HG03175 (cell line): ENCODE results near the gene KCTD1.

Experiments used
- ATAC-seq: cut with Tn5 transposase; IDR thresholded peaks from one replicate; pipeline ENCODE4 v1.9.1; 2021; ENCODE audit warnings: mild to moderate bottlenecking, moderate library complexity; ENCODE audit not compliant: unreplicated experiment

KCTD1 gene

DNA sequence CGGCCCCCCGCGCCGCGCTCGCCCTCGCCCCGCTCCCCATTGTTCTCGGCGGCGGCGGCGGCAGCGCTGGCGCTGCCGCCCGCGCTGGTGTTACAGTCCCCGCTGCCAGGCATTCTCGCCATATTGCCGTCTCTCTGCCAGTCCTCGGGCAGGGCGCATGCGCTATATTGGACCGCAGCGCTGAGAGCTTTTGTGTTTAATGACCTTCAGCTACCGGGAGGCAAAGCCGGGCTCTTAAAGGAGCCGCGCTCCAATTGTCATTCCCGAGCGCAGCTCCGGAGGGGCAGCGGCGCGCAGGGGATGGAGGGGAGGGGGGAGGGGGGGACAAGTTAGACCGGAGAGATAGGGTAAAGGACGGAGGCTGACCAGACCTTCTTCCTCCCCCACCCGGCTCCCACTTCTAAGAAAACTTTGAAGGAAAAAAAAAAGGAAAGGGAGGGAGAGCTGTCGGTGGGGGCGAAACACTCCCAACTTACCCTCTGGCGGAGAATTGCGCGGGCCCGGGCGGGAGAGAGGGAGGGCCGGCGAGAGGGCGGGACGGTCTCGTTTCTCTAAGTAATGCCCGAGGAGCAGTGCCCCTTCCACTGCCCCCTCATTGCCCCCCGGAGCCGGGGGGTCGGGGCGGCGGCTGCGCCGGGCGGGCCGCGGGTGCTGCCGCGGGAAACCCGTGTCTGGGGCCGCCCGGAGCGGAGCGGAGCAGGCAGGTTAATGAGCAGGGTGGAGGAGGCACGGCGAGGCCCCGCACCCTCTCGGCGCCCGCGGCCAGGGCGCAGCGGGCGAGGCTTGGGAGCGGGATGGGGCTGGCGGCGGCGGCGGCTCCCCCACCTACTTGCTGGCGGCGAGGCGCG, at the start of gene KCTD1:
Gene KCTD1 (minus strand): TSS at position 139 of the 848 bp plus-strand sequence. CDS start 17 bp downstream, at position 122.
- peak; percentile 43 for ATAC-seq

DNA sequence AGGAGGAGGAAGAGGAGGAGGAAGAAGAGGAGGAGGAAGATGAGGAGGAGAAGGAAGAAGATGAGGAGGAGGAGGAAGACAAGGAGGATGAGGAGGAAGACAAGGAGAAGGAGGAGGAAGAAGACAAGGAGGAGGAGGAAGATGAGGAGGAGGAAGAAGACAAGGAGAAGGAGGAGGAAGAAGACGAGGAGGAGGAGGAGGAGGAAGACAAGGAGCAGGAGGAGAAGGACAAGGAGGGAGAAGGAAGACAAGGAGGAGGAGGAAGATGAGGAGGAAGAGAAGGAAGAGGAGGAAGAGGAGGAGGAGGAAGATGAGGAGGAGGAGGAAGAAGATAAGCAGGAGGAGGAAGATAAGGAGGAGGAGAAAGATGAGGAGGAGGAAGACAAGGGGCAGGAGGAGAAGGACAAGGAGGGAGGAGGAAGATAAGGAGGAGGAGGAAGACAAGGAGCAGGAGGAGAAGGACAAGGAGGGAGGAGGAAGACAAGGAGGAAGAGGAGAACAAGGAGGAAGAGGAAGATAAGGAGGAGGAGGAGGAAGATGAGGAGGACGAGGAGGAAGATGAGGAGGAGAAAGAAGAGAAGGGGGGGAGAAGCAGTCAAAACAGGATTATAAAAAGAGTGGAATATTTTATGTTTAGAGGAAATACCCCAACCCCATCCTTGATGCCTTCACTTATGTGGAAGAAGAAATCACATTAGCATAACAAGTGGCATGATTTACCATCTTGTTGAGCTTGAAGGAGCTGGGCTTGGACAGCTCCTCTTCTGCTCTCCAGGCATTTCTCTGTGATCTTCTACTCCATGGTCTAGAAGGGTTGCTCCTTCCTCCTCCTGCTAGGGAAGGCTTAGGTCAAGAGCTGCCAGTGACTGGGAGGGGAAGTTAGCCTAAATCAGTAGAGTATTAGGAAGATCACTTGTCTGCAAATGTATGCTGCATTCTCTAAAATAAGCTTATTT, 45.3 kb upstream of the KCTD1 start:
- ATAC-seq, result no peak

DNA sequence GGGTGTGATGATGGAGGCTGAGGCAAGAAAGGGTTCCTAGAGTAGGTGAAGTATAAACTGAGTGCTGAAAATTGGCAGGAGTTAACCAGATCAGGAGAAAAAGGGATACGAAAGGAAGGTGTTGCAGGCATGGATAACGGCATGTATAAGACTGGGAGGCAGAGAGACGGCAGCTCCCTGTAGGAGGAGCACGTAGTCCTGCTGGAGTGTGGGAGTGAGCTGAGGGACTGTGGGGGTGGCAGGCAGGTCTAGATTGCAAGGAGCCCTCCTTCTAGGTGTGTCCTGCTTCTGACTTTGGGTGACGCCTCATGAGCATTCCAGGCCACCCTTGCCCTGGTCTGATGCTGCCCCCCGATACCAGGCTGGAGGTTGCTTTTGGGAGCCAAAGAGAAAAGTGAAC, 36.4 kb upstream of the KCTD1 start:
- no peak for ATAC-seq

DNA sequence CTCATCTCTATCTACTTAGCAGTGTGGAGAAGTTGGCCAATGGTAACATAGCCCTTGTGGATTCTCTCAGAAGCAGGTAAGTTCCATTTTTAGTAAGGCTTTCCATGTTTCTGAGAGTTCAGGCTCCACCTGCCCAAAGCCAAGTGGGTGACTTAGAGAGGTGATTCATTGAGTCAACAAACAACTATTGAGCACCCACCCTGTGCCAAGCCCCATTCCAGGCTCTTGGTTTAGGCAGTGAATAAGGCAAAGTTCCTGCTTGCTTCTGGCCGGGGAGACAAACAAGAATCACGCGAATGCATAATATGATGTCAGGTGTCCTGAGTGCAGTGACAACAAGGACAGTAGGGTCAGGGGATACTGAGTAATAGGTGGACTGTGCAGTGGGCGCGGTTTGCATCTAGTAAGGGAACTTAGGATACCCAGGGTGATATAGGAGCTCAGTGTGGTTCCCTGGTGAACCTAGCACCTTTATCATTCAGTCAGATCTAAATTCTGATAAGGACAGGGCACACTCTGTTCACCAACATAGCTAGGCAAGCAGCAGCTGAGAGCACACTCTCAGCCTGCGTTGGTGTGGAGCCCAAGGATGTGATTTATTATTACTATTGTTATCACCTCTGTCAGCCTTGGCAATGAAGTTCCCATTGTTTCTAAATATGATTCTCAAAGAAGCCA, 31.7 kb upstream of the KCTD1 start:
- ATAC-seq, result no peak

DNA sequence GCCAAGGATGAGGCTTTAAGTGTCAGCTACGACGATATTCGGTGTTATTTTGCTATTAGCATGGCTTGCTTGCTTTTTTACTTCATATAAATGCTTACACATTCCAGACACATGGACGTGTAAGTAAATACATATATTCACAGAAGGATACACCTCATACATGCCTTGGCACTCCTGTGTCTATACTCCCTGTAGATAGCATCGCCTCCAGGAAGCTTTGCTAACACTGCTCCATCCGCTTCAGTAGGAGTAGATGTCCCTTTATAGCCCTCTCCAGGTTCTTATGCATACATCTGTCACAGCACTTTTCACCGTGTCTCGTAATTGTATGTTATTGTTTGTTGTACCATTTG, 27.5 kb upstream of the KCTD1 start:
- no peak for ATAC-seq

DNA sequence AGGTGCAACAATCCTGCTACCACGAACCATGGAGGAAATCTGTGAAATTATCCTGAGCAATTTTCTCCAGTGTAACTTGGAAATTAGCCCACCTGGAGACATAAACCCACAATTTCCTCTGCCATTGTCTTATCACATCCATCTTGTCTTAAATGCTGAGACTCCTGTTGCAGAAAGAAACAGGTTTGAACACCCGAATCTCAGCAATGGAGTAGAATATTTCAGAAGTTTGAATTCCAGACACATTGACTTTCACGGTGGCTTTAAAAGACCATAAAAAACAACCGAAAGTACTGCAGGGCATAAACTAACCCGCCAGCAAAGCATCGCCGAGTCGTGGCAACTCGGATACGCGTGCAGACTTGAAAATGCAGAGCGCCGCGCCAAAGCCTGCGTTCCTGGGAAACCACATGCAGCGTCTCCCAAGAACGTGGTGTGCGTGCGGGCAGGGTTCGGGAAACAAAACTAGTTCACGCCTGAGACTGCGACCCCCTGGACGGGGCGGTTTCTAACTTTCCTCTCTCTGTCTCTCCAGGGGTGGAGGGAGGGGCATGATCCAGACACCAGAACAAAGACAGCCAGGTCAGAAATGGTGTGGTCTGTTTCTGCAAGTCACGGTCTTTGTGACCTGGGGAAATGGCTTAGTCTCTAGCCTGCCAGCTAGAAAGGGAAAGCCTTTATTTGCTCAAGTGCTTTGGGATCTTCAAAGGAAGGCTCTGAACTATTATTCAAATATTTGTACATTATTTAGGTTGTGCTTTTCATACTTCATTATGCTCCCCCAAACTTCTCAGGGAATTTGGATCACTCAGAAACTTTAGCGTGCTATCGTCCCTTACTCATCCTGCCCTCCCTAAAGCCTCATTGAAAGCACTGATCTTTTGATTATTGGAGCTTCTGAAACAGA, 26.9 kb upstream of the KCTD1 start:
- ATAC-seq, result no peak

DNA sequence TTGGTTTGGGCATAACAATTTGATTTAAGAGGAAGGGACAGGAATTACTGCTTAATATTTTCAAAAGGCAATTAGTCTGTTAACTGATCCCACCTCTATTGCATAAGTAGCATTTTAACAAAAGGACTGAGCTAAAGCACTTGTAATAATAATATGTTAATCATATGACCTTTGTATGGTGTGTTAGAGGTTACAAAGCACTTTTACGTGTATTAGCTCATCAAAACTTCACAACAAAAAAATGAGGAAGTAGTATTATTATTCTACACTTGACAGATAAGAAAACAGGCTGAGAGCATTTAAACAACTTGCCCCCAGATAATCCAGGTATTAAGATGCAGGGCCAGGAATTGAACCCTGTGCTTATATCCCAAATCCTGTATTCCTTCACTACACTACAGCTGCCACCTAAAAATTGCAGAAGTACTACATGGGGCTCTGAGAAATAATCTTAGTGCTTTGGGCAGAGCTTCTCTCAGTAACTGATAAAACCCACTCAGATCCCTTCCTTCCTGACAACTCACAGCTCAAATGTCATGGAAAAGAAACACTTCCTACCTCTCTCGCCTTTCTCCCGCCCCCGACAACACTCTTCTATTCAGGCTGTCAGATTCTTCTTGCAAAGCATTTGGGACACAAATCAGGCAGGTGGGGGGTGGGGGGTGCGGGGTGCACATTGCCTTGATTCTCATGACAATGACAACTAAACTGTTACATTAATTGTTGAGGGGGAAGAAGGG, 20.7 kb upstream of the KCTD1 start:
- no peak for ATAC-seq

GRCh38 chr18:26568513-26568912, 20.2 kb upstream of the KCTD1 start:
- no peak for ATAC-seq

- ATAC-seq, result no peak
Measured at GRCh38 chr18:26566874-26567555, 18.7 kb upstream of the KCTD1 start.

DNA sequence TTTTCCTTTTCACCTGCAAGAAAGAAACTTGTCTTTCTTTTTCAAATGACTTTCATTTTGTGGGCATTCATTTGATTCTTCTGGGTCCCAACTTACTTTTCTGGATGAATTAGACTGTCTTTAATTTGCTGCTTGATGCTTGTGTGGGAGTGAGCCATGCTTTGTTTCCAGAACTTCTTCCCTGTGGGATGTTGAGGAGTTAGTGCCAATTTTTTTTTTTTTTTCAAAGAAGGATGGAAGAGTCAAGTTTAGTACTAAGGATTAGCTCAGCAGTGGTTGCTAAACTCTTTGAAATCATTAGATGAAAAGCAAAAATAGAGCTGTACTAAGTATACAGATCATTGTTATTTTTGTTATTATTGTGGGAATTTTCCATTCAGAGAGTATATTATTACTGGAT, 17.2 kb upstream of the KCTD1 start:
- ATAC-seq, result no peak

- ATAC-seq, result no peak
Measured at GRCh38 chr18:26563024-26563423, 14.7 kb upstream of the KCTD1 start.

DNA sequence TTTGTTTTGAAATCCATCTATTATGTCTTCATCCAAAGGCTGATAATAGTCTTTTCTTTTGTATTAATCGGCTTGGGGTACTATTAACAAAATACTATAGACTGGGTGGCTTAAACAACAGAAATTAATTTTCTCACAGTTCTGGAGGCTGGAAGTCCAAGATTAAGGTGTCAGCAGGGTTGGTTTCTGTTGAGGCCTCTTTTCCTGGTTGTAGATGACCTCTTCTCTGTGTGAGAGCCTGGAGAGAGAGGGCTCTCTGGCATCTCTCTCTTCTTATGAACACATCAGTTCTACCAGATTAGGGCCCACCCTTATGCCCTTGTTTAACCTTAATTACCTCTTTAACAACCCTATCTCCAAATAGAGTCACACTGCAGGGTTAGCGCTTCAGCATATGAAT, 14.2 kb upstream of the KCTD1 start:
- ATAC-seq, result no peak

- no peak for ATAC-seq
Measured at GRCh38 chr18:26561769-26562168, 13.4 kb upstream of the KCTD1 start.

DNA sequence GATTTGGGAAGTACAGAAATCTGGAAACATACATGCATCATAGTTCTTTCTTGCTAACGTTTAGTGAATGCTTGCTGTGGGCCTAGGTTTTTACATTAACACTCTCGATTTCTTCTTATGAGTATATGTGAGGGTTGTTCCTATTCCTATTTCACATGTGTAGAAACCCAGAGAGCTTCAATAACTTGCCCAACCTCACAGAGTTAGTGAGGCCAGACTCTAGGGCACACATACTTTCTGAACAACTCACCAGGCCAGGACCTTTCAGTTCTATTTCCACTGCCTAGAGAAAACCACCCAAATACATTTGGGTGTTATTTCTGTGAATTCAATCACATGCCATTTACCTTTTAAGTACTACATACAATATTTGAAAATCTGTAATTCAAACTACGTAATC, 8.2 kb upstream of the KCTD1 start:
- peak; percentile 79 for ATAC-seq

DNA sequence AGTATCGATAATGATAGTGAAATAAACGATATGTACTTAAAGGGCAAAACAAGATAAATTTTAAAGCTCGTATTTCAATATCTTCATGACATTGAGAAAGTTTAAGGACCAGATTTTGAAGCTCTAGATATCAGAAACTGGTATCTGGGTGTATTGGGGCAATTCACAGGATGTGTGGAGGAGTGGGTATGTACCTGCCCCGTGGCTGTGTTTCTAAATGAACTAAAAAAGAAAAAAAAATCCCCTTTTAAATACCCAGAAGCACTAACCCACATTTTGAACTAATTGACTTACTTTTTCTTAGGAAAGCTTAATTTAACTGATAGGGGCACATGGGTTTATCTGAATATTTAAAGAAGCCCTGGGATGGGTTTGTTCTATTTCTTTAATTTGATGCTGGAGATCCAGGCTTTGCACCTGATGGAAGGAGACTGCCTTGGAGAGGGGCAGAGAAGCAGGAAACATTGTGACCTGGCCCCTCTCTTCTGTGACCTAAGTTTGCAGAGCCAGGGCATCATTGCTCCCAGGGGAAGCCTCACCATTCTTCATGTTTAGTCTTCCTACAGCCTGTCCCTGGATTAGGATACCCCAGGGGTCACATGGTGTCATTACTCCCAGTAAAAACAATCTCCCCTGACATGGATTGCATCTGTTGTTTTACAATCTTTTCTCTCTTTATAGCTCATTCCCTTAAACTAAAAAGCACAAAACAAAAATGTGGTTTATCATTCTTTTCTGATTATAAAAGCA, 7.6 kb upstream of the KCTD1 start:
- no peak for ATAC-seq

GRCh38 chr18:26553943-26554342, 5.6 kb upstream of the KCTD1 start:
- ATAC-seq, result no peak

GRCh38 chr18:26551695-26552081, 3.3 kb upstream of the KCTD1 start:
- no peak for ATAC-seq

DNA sequence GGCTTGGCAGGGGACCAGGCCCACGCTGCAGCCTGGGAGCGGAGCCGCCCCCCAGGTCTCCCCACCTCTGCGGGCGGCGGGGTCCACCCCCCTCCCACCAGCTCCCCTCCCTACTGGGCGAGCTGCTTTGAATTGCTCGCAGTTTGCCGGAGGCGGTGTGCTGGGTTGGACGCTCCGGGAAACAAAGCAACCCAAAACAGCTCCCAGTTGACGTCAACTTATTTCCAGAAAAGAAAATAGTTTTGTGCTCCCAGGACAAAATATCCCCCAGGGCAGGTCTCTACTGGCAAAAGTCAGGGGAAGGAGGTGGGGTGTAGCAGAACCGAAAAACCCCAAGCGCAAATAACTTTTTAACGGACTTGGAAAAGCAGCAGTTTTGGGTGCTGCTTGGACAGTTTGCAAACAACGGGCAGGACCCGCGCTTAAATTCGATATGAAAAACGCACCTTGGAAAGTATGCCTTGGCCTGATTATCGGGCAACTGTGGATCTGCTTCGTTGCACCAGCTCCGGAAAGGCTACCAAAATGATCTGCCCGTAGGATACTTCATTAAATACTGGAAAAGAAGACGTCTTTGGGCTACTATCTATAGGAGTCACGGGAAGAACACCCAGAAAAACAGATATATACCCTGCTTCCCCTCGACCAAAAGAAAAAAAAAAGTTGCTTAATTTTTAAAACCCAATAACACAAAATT, 2.8 kb upstream of the KCTD1 start:
- ATAC-seq, result no peak
